ENCODE data around the gene MINAR2. TPM values are rescaled to one million over a fixed set of nuclear protein-coding genes. Genes with fewer than 3 reads are reported as not detected.

Gene MINAR2
- total RNA-seq, 1 donor from 2014 or later: not detected

GRCh38 chr5:129743541-129744187 lies 4.2 kb upstream of the MINAR2 start:
- H3K27ac ChIP-seq: no peak overlapping the region
- TF ChIP-seq, protein P1, sequence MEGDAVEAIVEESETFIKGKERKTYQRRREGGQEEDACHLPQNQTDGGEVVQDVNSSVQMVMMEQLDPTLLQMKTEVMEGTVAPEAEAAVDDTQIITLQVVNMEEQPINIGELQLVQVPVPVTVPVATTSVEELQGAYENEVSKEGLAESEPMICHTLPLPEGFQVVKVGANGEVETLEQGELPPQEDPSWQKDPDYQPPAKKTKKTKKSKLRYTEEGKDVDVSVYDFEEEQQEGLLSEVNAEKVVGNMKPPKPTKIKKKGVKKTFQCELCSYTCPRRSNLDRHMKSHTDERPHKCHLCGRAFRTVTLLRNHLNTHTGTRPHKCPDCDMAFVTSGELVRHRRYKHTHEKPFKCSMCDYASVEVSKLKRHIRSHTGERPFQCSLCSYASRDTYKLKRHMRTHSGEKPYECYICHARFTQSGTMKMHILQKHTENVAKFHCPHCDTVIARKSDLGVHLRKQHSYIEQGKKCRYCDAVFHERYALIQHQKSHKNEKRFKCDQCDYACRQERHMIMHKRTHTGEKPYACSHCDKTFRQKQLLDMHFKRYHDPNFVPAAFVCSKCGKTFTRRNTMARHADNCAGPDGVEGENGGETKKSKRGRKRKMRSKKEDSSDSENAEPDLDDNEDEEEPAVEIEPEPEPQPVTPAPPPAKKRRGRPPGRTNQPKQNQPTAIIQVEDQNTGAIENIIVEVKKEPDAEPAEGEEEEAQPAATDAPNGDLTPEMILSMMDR (IDR thresholded peaks at IDR 0.05): no peak
- peaks cover 20% of the 10 kb centered on the region for H3K4me1 ChIP-seq
- no peaks in the 10 kb centered on the region for H4K20me1 ChIP-seq (ENCODE audit: low read depth)
- no peak overlapping the region for H3K4me3 Mint-ChIP-seq
- peak; percentile 29 for DNase-seq (ENCODE audit: low spot score)
- peaks cover 11% of the 10 kb centered on the region for H3K4me1 Mint-ChIP-seq
- H3K9me3 Mint-ChIP-seq: no peaks in the 10 kb centered on the region
- peak overlapping the region; percentile 41 for H3K4me2 ChIP-seq
- no peak overlapping the region for H3K27ac Mint-ChIP-seq
- no peaks in the 10 kb centered on the region for H3K79me2 ChIP-seq (ENCODE audit: low read depth)
- no peaks in the 10 kb centered on the region for H3K9me3 ChIP-seq (ENCODE audit: low read depth)
- no peak overlapping the region for H3K9ac ChIP-seq
- H3K4me3 ChIP-seq: no peak overlapping the region
- H3K36me3 ChIP-seq: no peaks in the 10 kb centered on the region
- H3K36me3 Mint-ChIP-seq: no peaks in the 10 kb centered on the region
- peak overlapping the region; percentile 70 for H2AFZ ChIP-seq (replicated peaks)
- H3F3A ChIP-seq (ENCODE audit: low read depth): peaks cover 10% of the 10 kb centered on the region
- no peaks in the 10 kb centered on the region for H3K27me3 Mint-ChIP-seq (ENCODE audit: insufficient read depth, low read depth)
- no peaks in the 10 kb centered on the region for H3K27me3 ChIP-seq

DNA sequence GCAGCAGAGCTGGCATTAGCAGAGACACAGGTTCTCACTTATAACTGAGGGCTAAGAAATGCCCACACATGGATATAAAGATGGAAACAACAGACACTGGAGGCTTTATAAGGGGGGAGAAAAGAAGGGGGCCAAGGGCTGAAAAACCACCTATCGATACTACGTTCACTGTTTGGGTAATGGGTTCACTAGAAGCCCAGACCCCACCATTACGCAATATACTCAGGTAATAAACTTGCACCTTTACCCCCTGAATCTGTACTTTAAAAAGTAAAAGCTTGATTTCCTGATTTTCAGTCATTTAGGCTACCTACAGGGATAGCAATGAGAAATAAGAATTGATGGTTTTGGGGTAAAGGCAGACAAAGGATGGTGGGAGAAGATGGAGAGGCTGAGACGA lies 1.9 kb upstream of the MINAR2 start:
- Mint-ChIP-seq H3K27me3 (ENCODE audit: insufficient read depth, low read depth) (no peaks in the 10 kb centered on the region), H3K27ac (no peak overlapping the region), H3K36me3 (no peaks in the 10 kb centered on the region), H3K4me3 (no peak overlapping the region), H3K4me1 (peaks cover 15% of the 10 kb centered on the region), H3K9me3 (no peaks in the 10 kb centered on the region)
- Histone ChIP-seq H3K27me3 (no peaks in the 10 kb centered on the region), H3K27ac (no peak overlapping the region), H3K4me1 (peaks cover 31% of the 10 kb centered on the region), H3K36me3 (no peaks in the 10 kb centered on the region), H3K9me3 (ENCODE audit: low read depth) (no peaks in the 10 kb centered on the region), H2AFZ (replicated peaks) (no peak overlapping the region), H3F3A (ENCODE audit: low read depth) (peaks cover 16% of the 10 kb centered on the region), H4K20me1 (ENCODE audit: low read depth) (no peaks in the 10 kb centered on the region), H3K9ac (no peak overlapping the region), H3K4me2 (no peak overlapping the region), H3K4me3 (no peak overlapping the region), H3K79me2 (ENCODE audit: low read depth) (no peaks in the 10 kb centered on the region)
- TF ChIP-seq, protein P1 (IDR thresholded peaks at IDR 0.05): no peak
- TF ChIP-seq EZH2phosphoT487 (IDR thresholded peaks at IDR 0.05) (no peak), EZH2 (IDR thresholded peaks at IDR 0.05) (no peak)
- DNase-seq (ENCODE audit: low spot score): no peak

- no peak overlapping the region for H3K4me3 Mint-ChIP-seq
- Histone ChIP-seq H3K9ac (no peak overlapping the region), H3K4me2 (no peak overlapping the region), H2AFZ (replicated peaks) (no peak overlapping the region), H3F3A (ENCODE audit: low read depth) (peaks cover 16% of the 10 kb centered on the region), H3K79me2 (ENCODE audit: low read depth) (no peaks in the 10 kb centered on the region), H3K36me3 (no peaks in the 10 kb centered on the region), H3K4me1 (peaks cover 31% of the 10 kb centered on the region), H3K4me3 (no peak overlapping the region), H3K9me3 (ENCODE audit: low read depth) (no peaks in the 10 kb centered on the region), H4K20me1 (ENCODE audit: low read depth) (no peaks in the 10 kb centered on the region), H3K27ac (no peak overlapping the region), H3K27me3 (no peaks in the 10 kb centered on the region)
- H3K4me1 Mint-ChIP-seq: peaks cover 15% of the 10 kb centered on the region
- H3K27ac Mint-ChIP-seq: no peak overlapping the region
- H3K27me3 Mint-ChIP-seq (ENCODE audit: insufficient read depth, low read depth): no peaks in the 10 kb centered on the region
- H3K36me3 Mint-ChIP-seq: no peaks in the 10 kb centered on the region
- H3K9me3 Mint-ChIP-seq: no peaks in the 10 kb centered on the region
- DNase-seq (ENCODE audit: low spot score): no peak
- TF ChIP-seq EZH2phosphoT487 (IDR thresholded peaks at IDR 0.05) (no peak), EZH2 (IDR thresholded peaks at IDR 0.05) (no peak)
- TF ChIP-seq, protein P1 (IDR thresholded peaks at IDR 0.05): no peak
Measured at GRCh38 chr5:129746876-129747275, 1.0 kb upstream of the MINAR2 start.
